SW480 (cell line): Measurements from ENCODE around the gene RTL10.

ENCODE experiments used
- DNase-seq: peaks from one replicate; pipeline ENCODE4 v3.0.0-alpha.2; 2016; ENCODE audit warnings: low spot score

The RTL10 gene

DNA sequence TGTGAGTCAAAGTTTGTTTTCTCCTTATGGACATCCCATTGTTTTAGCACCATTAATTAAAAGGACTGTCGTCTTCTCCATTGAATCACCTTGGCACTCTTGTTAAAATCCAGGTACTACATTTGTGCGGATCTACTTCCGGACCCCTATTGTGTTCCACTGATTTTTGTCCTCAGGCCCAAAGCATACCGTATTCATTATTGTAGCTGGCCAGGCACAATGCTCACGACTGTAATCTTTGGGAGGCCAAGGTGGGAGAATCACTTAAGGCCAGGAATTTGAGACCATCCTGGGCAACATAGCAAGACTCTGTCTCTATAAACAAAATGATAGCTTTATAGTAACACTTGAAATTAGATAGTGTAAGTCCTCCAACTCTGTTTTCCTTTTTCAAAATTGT is 8.9 kb upstream of the RTL10 start:
- DNase-seq, result no peak

DNA sequence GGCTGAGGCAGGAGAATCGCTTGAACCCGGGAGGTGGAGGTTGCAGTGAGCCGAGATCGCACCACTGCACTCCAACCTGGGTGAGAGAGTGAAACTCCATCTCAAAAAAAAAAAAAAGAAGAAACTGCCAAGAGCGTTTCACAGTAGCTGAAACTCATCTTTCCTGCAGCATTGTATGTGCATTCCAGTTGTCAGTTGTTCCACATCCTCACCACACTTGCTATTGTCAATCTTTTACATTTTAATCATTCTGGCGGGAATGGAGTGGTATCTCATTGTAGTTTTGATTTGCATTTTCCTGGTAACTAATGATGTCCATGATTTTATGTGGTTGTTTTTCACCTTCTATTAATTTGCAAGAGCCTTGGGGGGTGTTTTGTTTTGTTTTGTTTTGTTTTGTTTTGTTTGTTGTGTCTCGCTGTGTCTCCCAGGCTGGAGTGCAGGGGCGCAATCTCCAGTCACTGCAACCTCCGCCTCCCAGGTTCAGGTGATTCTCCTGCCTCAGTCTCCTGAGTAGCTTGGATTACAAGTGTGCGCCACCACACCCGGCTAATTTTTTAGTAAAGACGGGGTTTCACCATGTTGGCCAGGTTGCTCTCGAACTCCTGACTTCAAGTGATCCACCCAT is 8.1 kb upstream of the RTL10 start:
- no peak for DNase-seq

- DNase-seq, result no peak
These were observed 5.3 kb upstream of the RTL10 start for GRCh38 chr22:19859861-19860510.

- DNase-seq, result no peak
These were observed 2.7 kb upstream of the RTL10 start for GRCh38 chr22:19857382-19857781.

DNA sequence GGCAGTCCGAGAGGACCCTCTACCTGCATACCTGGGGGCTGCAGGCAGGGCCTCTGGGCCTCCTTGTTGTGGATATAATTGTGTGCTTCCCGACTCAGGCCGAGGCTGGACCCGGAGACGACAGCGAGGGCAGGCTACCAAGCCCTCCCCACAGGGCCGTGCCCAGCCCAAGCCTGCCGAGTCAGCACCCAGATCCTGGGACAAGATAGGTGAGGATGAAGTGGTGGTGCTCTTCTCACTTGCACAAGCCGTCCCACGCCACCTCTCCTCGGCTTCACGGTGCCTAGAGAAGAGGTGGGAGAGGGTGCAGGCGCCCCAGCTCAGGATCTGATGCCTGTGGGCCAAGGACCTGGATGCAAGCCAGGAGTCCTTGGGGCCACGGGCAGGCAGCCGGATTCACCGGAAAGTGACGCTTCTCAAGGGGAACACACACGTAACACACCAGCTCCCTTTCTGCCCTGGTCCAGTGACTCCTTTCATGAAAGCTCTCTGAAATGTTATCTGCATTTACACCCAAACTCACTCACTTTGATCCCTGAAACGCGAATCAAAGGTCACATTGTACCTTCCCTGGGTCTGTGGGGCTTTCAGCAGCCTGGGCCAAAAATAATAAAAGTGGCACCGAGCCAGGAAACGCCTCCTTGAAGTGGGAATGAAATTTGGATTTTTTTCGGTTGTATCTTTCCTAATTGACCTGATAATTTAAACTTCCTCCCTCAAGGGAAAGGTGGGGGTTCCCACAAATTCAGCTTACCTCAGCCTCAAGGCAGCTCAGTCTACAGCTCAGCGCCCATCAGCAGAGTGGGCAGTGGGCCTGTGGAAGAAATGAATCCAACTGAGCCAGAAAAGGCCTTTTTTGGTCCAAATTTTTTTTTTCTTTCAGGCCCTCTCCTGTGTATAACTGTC is 1.1 kb upstream of the RTL10 start:
- DNase-seq, result peak; percentile 72

DNA sequence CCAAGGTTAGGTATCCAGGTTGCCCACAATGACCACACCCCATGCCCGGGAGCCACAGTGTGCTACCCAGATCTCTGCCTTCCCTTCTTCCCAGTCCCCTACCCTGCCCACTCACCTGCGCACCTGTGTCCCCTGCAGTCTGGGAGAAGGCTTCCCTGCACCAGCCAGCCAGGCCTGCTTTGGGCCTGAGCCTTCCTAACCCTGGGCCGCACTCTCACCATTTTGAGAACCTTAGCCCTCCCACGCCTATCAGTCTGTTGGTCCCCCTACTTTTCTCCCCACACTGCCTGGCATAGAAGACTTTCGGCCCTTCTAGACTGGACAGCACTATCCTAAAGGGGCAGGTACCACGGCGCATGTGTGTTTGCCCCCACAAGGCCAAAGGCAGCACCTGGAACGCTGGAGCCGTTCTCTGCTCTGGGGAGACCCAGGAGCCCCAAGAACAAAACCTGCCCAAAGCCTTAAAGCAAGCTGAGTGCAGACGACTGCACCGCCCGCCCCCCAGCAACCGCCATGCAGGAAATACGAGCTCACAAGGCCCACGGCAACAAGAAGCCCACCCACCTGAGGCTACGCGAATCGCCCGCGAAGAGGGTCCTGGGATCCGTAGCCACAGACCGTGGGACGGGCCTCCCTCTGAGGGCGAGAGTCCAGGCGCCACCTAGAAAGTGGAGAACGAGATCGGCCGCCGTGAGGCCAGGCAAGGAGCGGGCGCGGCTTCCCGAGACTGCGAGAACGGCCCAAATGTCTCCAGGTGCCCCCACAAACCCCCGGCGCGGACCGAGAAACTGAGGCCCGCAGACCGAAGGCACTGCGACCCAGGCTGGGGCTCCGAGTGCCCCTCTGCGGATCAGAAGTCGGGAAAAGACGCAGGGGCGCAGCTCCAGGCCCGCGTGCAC is 546 bp downstream of the RTL10 start:
- DNase-seq, result no peak

DNA sequence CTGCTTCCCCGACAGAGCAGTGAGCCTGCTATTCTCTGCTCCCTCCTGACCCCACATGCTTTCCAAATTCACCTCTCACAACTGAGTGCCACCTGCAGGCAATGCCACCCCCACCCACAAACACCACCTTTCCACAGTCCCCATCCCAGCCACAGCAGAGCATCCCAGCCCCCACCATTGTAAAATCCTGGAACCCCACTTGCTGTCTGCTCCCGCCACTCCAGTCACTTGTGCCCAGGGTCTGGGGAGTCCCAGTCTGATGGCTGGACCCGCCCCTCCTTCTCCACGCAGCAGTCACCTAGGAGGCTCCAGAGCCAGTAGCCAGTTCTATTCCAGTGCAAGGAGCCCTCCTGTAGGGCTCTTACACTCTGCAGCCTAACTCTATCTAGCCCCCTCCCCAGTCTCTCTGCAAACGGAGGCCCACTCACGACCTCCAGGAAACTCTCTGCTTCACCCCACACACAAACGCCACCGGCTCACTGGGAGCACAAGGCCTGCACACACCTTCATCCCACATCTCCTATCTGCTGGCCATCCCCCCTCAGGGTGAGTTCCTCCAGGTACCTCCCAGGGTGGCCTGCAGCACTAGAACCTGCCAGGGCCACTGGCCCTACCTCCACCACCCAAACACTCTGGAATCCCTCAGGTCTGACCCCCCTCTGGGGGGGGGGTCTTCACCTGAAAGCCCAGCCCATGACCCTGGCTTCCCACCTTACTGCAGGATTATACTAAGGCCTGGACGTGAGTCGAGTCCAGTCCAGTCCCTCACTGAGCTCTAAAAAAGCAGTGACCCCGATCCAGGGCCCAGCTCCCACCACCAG is 1.4 kb downstream of the RTL10 start:
- no peak for DNase-seq

DNA sequence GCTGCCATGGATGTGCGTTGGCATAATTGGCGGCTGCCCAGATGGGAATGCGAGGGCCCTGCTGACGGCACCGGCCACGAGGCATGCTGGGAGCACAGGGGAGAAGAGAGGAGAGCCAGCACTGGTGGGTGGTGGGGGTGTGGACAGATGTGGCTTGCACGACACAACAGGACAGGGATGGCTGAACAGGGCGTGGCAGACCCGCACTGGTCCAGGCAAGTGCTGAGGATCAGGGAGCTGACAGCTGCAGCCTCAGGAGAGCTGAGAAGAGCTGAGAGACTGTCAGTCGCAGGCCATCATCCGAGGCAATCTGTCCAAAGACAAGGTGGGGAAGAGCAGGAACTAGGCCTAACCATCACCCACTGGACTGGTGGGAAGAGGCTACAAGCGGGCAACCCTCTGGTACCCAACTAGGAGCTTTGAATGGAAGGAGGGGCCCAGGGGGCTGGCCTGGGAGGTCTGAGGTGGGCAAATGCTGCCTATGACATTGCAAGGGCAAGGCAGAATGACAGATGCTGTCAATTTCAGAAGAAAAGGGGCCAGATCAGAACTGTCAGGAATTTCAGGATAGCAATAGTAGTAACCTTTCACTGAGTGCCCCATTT is 2.4 kb downstream of the RTL10 start:
- DNase-seq, result peak; percentile 32

- DNase-seq, result no peak
These were observed 3.1 kb downstream of the RTL10 start for GRCh38 chr22:19851291-19852176.

GRCh38 chr22:19850763-19851109 is 3.9 kb downstream of the RTL10 start:
- DNase-seq, result no peak

DNA sequence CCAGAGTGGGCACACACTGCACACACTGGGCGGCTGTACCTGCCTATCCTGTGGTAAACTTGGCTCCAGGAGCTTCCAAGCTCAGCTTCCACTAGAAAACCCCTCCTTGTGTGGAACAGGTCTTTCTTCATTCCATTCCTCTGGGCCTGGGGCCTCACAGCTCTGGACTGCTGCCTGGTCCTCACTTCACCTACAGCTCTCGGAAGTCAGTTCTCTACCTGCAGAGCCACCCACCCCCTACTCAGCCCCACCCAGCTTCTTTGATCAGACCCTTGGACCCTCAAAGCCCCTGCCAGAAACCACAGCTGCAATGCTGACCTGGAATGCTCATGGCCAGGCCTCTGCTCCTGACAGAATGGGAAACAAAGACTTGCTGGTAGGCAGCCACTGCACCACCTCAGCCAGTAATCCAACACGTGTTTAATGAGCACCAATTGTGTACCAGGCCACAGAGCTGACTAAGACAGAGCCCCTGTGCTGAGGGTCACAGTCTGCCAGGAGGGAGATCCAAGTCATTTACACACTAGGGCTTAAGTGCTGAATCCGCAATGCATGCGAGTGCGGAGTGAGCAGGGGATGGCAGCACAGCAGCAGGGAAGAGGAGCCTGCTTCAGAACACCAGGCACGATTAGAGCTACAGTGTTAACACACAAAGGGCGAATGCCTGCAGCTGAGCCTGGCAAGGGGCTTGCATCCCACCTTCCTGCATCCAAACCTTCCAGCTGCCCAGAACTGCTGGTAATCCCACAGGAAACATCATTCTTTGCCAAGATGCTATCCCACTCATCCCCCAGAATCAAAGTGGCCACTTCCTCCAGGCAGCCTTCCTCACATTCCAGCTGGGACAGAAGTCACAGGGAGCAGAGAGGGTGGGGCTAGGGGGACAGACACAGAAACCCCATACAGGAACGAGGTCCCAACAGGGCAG is 4.6 kb downstream of the RTL10 start:
- DNase-seq, result no peak

GRCh38 chr22:19848298-19849224 is 6.1 kb downstream of the RTL10 start:
- DNase-seq, result peak; percentile 69

GRCh38 chr22:19847345-19847632 is 7.4 kb downstream of the RTL10 start:
- no peak for DNase-seq

DNA sequence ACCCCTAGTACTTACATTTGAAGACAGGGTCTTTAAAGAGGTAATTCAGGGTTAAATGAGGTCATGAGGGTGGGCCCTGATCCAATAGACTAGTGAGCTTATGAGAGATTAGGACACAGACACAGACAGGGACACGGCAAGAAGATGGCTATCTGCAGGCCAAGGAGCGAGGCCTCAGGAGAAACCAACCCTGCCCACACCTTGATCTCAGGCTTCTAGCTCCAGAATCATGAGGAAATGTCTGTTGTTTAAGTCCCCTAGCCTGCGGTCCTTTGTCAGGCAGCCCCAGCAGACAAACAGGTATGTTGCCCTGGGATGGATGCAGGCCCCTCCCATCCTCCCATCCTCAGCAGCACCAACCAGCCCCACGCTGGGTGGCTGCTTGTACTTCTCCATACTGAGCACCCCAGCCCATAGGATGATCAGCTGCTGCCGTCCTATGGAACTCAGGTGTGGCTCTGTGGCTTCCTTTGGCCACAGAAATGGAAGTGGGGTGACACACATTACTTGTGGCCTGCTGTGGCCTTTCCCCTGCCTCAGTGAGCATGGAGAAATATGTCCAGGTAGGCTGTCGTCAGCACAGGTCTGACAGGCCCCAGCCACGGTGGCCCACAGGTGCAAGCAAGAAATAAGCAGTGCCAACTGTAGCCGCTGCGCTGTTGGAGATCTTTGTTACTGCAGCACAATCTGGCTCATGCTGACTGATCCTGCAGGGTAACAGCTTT is 7.9 kb downstream of the RTL10 start:
- DNase-seq, result no peak

- DNase-seq, result no peak
These were observed 9.5 kb downstream of the RTL10 start for GRCh38 chr22:19845054-19845722.

GRCh38 chr22:19844377-19845053 is 10.2 kb downstream of the RTL10 start:
- no peak for DNase-seq
